SK-N-SH treated with all-trans-retinoic acid at 6 μM for 48 hours (cell line): ENCODE results near the gene CA9.

Experiments used
- ATAC-seq: fragments of 200-7000 bp; cut with Tn5 transposase; 3 replicates; pipeline ENCODE4 v1.9.1; 2020; ENCODE audit warnings: mild to moderate bottlenecking, moderate library complexity
- BACH2 ChIP-seq: fragments of 250-450 bp; sonication (Bioruptor Pico); IDR thresholded peaks from 2 replicates; pipeline ENCODE4 v1.9.0; 2021; ENCODE audit warnings: mild to moderate bottlenecking, borderline replicate concordance
- CREB5 ChIP-seq: fragments of 250-450 bp; sonication (Bioruptor Pico); IDR thresholded peaks from 2 replicates; pipeline ENCODE4 v1.5.1; 2020; ENCODE audit warnings: low read depth, mild to moderate bottlenecking, moderate library complexity
- CSDC2 ChIP-seq: fragments of 250-450 bp; sonication (Bioruptor Pico); IDR thresholded peaks from 2 replicates; pipeline ENCODE4 v1.5.0; 2020; ENCODE audit warnings: mild to moderate bottlenecking, moderate library complexity
- CSRNP3 ChIP-seq: fragments of 250-450 bp; sonication (Bioruptor Pico); IDR thresholded peaks from 2 replicates; pipeline ENCODE4 v1.5.1; 2021; ENCODE audit warnings: mild to moderate bottlenecking, moderate library complexity
- ESRRG ChIP-seq: fragments of 250-450 bp; sonication (Bioruptor Pico); IDR thresholded peaks from 2 replicates; pipeline ENCODE4 v1.6.1; 2021; ENCODE audit warnings: mild to moderate bottlenecking
- ISL1 ChIP-seq: fragments of 250-450 bp; sonication (Bioruptor Pico); IDR thresholded peaks from 2 replicates; pipeline ENCODE4 v2.1.2; 2022; ENCODE audit warnings: mild to moderate bottlenecking, moderate library complexity
- OSR1 ChIP-seq: fragments of 250-450 bp; sonication (Bioruptor Pico); IDR thresholded peaks from 2 replicates; pipeline ENCODE4 v1.8.0; 2022; ENCODE audit warnings: moderate library complexity, mild to moderate bottlenecking, inconsistent platforms
- PPARA ChIP-seq: fragments of 250-450 bp; sonication (Bioruptor Pico); IDR thresholded peaks from 2 replicates; pipeline ENCODE4 v1.5.0; 2020; ENCODE audit warnings: mild to moderate bottlenecking, borderline replicate concordance
- RARB ChIP-seq: fragments of 250-450 bp; sonication (Bioruptor Pico); IDR thresholded peaks from 2 replicates; pipeline ENCODE4 v1.8.0; 2021; ENCODE audit warnings: mild to moderate bottlenecking, moderate library complexity
- SNAI2 ChIP-seq: fragments of 250-450 bp; sonication (Bioruptor Pico); IDR thresholded peaks from 2 replicates; pipeline ENCODE4 v1.5.0; 2020; ENCODE audit warnings: mild to moderate bottlenecking, moderate library complexity
- TCF4 ChIP-seq: fragments of 250-450 bp; sonication (Bioruptor Pico); IDR thresholded peaks from 2 replicates; pipeline ENCODE4 v1.8.0; 2021; ENCODE audit warnings: mild to moderate bottlenecking, moderate library complexity, borderline replicate concordance
- TOX ChIP-seq: fragments of 250-450 bp; sonication (Bioruptor Pico); IDR thresholded peaks from 2 replicates; pipeline ENCODE4 v1.8.0; 2021; ENCODE audit warnings: mild to moderate bottlenecking, moderate library complexity, borderline replicate concordance
- ZC3H10 ChIP-seq: fragments of 250-450 bp; sonication (Bioruptor Pico); IDR thresholded peaks from 2 replicates; pipeline ENCODE4 v1.5.1; 2021; ENCODE audit warnings: mild to moderate bottlenecking, moderate library complexity
- ZFP3 ChIP-seq: fragments of 250-450 bp; sonication (Bioruptor Pico); IDR thresholded peaks from 2 replicates; pipeline ENCODE4 v1.5.0; 2020; ENCODE audit warnings: mild to moderate bottlenecking, moderate library complexity
- ZFP30 ChIP-seq: fragments of 450-650 bp; formaldehyde crosslinking; IDR thresholded peaks from 2 replicates; pipeline ENCODE4 v1.5.0; 2022; ENCODE audit warnings: mild to moderate bottlenecking, moderate library complexity
- ZNF565 ChIP-seq: fragments of 450-650 bp; formaldehyde crosslinking; conservative IDR thresholded peaks from 2 replicates; pipeline ENCODE4 v1.5.0; 2020; ENCODE audit warnings: low read depth, mild to moderate bottlenecking, moderate library complexity
- ZNF70 ChIP-seq: fragments of 450-650 bp; formaldehyde crosslinking; IDR thresholded peaks from 2 replicates; pipeline ENCODE4 v1.5.0; 2020; ENCODE audit warnings: mild to moderate bottlenecking, moderate library complexity
- TF ChIP-seq, protein P1 (sequence below): fragments of 250-450 bp; sonication (Bioruptor Pico); IDR thresholded peaks from 2 replicates; pipeline ENCODE4 v1.8.0; 2021; ENCODE audit warnings: low read depth, mild to moderate bottlenecking, moderate library complexity, borderline replicate concordance
- TF ChIP-seq, protein P2 (sequence below): fragments of 250-450 bp; sonication (Bioruptor Pico); IDR thresholded peaks from 2 replicates; pipeline ENCODE4 v1.5.0; 2020; ENCODE audit warnings: mild to moderate bottlenecking, moderate library complexity
- TF ChIP-seq, protein P3 (sequence below): fragments of 250-450 bp; sonication (Bioruptor Pico); IDR thresholded peaks from 2 replicates; pipeline ENCODE4 v1.8.0; 2020; ENCODE audit warnings: mild to moderate bottlenecking, moderate library complexity, borderline replicate concordance

CA9 gene

DNA sequence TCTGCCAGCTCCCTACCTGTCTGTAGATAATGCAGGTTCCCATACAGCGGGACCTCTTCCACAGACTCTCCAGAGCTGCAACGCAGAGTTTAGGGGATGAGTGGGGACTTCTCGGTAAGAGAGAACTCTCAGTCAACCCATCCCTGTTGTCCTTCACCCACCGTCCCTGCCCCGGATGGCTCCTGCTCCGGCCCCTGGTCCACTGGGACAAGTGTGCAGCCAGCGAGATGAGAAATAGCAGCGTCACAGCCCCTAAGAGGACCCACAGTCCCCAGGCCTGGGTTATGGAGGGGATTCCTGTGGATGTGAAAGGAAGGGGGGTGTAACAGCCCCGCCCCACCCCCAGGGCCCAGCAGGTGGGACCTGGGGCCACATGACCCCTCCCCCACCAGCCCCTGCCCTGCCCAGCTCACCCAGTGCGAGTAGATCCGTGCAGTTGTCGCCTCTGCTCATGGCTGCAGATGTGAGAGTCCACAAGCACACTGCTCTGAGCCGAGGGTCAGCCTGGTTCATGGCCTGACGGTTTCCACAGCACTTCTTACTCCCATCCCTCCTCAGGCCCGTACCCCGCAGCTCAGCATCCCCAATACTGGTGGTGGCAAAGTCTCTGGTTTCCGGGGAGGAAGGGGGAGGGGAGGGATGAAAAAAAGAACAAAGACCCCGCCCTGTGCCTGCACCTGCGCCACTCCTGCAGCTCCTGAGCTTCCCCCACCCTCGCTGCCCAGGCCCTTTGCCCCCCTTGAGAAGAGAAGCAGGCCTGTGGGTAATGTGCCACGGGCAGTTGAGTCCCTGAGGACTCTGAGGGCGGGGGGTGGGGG is 23.2 kb upstream of the CA9 start, which contains the start of gene SIT1:
SIT1 (minus strand) TSS at position 591 of the 818 bp plus-strand sequence; CDS start at position 513, 78 bp downstream.
- no peak for ATAC-seq
- TF ChIP-seq CSDC2 (CRISPR knock-in tag) (no peak), ZFP30 (CRISPR knock-in tag) (no peak), OSR1 (CRISPR knock-in tag) (no peak), CSRNP3 (CRISPR knock-in tag) (no peak), BACH2 (no peak), TOX (CRISPR knock-in tag) (no peak), ZFP3 (CRISPR knock-in tag) (no peak), SNAI2 (CRISPR knock-in tag) (no peak), RARB (CRISPR knock-in tag) (no peak), ZC3H10 (CRISPR knock-in tag) (no peak), ZNF565 (no peak), ESRRG (no peak)
- TF ChIP-seq, protein P1, sequence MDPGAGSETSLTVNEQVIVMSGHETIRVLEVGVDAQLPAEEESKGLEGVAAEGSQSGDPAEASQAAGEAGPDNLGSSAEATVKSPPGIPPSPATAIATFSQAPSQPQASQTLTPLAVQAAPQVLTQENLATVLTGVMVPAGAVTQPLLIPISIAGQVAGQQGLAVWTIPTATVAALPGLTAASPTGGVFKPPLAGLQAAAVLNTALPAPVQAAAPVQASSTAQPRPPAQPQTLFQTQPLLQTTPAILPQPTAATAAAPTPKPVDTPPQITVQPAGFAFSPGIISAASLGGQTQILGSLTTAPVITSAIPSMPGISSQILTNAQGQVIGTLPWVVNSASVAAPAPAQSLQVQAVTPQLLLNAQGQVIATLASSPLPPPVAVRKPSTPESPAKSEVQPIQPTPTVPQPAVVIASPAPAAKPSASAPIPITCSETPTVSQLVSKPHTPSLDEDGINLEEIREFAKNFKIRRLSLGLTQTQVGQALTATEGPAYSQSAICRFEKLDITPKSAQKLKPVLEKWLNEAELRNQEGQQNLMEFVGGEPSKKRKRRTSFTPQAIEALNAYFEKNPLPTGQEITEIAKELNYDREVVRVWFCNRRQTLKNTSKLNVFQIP (CRISPR knock-in tag): no peak
- TF ChIP-seq, all 23 proteins: peak for 0

GRCh38 chr9:35651956-35652828 is 21.5 kb upstream of the CA9 start:
- ATAC-seq: no peak
- TF ChIP-seq TOX (CRISPR knock-in tag) (no peak), ZNF565 (no peak), ESRRG (no peak), CSDC2 (CRISPR knock-in tag) (no peak), CREB5 (CRISPR knock-in tag) (no peak), ZC3H10 (CRISPR knock-in tag) (no peak), TCF4 (CRISPR knock-in tag) (no peak), ZFP3 (CRISPR knock-in tag) (no peak), BACH2 (no peak)
- TF ChIP-seq, protein P2, sequence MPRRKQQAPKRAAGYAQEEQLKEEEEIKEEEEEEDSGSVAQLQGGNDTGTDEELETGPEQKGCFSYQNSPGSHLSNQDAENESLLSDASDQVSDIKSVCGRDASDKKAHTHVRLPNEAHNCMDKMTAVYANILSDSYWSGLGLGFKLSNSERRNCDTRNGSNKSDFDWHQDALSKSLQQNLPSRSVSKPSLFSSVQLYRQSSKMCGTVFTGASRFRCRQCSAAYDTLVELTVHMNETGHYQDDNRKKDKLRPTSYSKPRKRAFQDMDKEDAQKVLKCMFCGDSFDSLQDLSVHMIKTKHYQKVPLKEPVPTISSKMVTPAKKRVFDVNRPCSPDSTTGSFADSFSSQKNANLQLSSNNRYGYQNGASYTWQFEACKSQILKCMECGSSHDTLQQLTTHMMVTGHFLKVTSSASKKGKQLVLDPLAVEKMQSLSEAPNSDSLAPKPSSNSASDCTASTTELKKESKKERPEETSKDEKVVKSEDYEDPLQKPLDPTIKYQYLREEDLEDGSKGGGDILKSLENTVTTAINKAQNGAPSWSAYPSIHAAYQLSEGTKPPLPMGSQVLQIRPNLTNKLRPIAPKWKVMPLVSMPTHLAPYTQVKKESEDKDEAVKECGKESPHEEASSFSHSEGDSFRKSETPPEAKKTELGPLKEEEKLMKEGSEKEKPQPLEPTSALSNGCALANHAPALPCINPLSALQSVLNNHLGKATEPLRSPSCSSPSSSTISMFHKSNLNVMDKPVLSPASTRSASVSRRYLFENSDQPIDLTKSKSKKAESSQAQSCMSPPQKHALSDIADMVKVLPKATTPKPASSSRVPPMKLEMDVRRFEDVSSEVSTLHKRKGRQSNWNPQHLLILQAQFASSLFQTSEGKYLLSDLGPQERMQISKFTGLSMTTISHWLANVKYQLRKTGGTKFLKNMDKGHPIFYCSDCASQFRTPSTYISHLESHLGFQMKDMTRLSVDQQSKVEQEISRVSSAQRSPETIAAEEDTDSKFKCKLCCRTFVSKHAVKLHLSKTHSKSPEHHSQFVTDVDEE (CRISPR knock-in tag): no peak
- TF ChIP-seq, protein P3, sequence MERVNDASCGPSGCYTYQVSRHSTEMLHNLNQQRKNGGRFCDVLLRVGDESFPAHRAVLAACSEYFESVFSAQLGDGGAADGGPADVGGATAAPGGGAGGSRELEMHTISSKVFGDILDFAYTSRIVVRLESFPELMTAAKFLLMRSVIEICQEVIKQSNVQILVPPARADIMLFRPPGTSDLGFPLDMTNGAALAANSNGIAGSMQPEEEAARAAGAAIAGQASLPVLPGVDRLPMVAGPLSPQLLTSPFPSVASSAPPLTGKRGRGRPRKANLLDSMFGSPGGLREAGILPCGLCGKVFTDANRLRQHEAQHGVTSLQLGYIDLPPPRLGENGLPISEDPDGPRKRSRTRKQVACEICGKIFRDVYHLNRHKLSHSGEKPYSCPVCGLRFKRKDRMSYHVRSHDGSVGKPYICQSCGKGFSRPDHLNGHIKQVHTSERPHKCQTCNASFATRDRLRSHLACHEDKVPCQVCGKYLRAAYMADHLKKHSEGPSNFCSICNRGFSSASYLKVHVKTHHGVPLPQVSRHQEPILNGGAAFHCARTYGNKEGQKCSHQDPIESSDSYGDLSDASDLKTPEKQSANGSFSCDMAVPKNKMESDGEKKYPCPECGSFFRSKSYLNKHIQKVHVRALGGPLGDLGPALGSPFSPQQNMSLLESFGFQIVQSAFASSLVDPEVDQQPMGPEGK: no peak

DNA sequence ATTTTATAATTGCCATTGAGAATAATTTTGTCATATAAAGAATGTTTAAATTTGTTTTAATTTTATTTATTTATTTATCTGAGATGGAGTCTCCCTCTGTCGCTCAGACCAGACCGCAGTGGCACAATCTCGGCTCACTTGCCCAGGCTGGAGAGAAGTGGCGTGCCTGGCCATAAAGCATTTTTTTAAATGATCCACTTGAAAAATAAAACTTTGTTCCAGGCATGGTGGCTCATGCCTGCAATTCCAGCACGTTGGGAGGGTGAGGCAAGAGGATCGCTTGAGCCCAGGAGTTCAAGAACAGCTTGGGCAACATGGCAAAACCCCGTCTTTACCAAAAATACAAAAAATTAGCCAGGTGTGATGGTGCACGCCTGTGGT is 20.9 kb upstream of the CA9 start:
- ATAC-seq: no peak
- no peak for TF ChIP-seq TOX (CRISPR knock-in tag)
- no peak for TF ChIP-seq ZNF565
- TF ChIP-seq OSR1 (CRISPR knock-in tag): no peak
- TF ChIP-seq SNAI2 (CRISPR knock-in tag): no peak
- no peak for TF ChIP-seq TCF4 (CRISPR knock-in tag)
- TF ChIP-seq CREB5 (CRISPR knock-in tag): no peak
- no peak for TF ChIP-seq ZNF70 (CRISPR knock-in tag)
- no peak for TF ChIP-seq ISL1 (CRISPR knock-in tag)
- TF ChIP-seq, protein P1 (CRISPR knock-in tag): no peak
- TF ChIP-seq PPARA (CRISPR knock-in tag): no peak
